Measurements from ENCODE around the gene PRR16. TPM values are rescaled to one million over a fixed set of nuclear protein-coding genes. Genes with fewer than 3 reads are reported as not detected.

PRR16 gene
- total RNA-seq, 4 donors from 2014 or later, result 2.7 to 7.0 (median 3.7) TPM

DNA sequence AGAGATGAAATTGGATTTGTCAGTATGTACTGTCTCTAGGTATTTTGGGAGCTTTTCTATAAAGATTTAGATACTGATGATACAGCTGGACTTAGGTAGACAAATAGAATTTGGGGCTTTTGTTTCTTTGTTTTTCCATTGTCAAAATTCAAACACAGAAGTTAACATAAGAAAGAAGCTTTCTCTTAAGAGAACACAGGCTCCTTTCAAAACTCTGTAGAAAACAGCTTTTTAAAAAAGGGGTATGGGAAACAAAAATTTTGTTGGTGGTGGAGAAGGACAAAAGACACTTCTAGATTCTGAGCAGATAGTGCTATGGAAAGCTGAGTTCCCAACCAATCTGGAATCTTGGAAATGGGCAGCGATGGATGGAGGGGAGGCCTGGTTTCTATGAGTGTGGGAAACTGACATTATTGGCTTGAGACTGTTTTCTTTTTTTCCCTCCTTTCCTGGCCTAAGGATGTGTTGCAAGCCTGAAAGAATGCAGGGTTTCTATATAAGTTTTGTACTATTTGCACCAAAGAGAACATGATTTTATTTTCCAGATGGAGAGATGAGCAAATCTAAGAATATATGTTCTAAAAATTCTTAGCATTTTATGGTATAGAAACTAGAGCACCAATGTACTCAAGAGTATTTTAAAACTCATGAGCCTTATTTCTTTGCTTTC, 240.0 kb downstream of the PRR16 start:
- Histone ChIP-seq H3K4me3 (no peak overlapping the region), H3K9me3 (no peaks in the 10 kb centered on the region), H3K27me3 (no peaks in the 10 kb centered on the region), H3K4me1 (no peaks in the 10 kb centered on the region), H3K36me3 (no peaks in the 10 kb centered on the region), H3K27ac (no peak overlapping the region)
- TF ChIP-seq POLR2A (IDR thresholded peaks at IDR 0.05), result no peak
- no peak for TF ChIP-seq EP300 (IDR thresholded peaks at IDR 0.05)
- TF ChIP-seq, protein P1, sequence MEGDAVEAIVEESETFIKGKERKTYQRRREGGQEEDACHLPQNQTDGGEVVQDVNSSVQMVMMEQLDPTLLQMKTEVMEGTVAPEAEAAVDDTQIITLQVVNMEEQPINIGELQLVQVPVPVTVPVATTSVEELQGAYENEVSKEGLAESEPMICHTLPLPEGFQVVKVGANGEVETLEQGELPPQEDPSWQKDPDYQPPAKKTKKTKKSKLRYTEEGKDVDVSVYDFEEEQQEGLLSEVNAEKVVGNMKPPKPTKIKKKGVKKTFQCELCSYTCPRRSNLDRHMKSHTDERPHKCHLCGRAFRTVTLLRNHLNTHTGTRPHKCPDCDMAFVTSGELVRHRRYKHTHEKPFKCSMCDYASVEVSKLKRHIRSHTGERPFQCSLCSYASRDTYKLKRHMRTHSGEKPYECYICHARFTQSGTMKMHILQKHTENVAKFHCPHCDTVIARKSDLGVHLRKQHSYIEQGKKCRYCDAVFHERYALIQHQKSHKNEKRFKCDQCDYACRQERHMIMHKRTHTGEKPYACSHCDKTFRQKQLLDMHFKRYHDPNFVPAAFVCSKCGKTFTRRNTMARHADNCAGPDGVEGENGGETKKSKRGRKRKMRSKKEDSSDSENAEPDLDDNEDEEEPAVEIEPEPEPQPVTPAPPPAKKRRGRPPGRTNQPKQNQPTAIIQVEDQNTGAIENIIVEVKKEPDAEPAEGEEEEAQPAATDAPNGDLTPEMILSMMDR (IDR thresholded peaks at IDR 0.05), result no peak
- TF ChIP-seq POLR2AphosphoS5 (IDR thresholded peaks at IDR 0.05), result no peak
- 33 to 65% methylated on average over 1 of the region's 1 CpG for WGBS, 2 donors (ENCODE audit: low coverage in 1 of 2)
- no peak for ATAC-seq

DNA sequence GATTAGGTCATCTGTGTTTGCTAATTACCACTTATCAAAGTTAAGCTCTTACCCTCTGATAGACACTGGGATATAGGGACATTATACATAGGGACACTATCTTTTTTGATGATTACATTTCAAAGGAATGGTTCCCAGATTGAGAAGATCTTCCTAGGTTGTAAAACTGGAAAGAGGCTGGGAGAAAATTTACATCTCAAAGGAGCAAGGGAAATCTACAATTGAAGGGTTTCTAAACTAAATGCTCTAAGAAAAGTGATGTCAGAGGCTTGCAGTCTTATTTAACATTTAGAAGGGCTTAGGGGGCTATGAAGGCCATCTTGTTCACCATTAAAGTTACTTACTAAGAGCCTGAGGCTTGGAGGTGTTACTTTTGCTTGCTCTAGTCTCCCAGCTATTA, 242.8 kb downstream of the PRR16 start:
- no peak for TF ChIP-seq POLR2AphosphoS5 (IDR thresholded peaks at IDR 0.05)
- TF ChIP-seq, protein P1 (IDR thresholded peaks at IDR 0.05), result no peak
- no peaks in the 10 kb centered on the region for H3K4me1 ChIP-seq
- H3K27me3 ChIP-seq, result no peaks in the 10 kb centered on the region

DNA sequence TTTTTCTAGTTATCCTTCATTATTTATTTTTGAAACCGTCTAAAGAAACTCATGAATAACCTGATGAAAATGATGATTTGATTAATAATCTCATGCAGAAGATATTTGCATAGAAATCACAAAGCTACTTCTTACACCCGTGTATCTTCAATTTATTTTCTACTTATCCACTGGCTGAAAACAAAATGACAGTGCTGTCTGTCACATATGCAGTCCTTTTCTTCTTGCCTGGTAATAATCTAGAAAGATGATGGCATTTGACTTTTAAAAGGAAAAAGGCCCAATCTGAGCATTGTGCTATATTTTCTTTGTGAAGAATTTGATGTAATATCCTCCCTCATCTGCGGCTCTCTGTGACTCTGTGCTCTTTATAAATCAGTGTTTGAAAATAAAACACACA, 253.3 kb downstream of the PRR16 start:
- H3K27me3 ChIP-seq, result no peaks in the 10 kb centered on the region
- H3K4me1 ChIP-seq, result no peaks in the 10 kb centered on the region
- WGBS, 2 donors (ENCODE audit: low coverage in 1 of 2), result 73 to 78% methylated on average over 3 of the region's 3 CpGs
- H3K9me3 ChIP-seq, result no peaks in the 10 kb centered on the region
- H3K4me3 ChIP-seq, result no peak overlapping the region
- no peak for ATAC-seq
- TF ChIP-seq POLR2AphosphoS5 (IDR thresholded peaks at IDR 0.05), result no peak
- no peak for TF ChIP-seq EP300 (IDR thresholded peaks at IDR 0.05)
- TF ChIP-seq POLR2A (IDR thresholded peaks at IDR 0.05), result no peak
- TF ChIP-seq, protein P1 (IDR thresholded peaks at IDR 0.05), result no peak
- H3K36me3 ChIP-seq, result no peaks in the 10 kb centered on the region
- H3K27ac ChIP-seq, result no peak overlapping the region

More for the DNA sequence above, 242.8 kb downstream of the PRR16 start:
- Histone ChIP-seq H3K9me3 (no peaks in the 10 kb centered on the region), H3K36me3 (no peaks in the 10 kb centered on the region), H3K27ac (no peak overlapping the region), H3K4me3 (no peak overlapping the region)
- ATAC-seq, result no peak

DNA sequence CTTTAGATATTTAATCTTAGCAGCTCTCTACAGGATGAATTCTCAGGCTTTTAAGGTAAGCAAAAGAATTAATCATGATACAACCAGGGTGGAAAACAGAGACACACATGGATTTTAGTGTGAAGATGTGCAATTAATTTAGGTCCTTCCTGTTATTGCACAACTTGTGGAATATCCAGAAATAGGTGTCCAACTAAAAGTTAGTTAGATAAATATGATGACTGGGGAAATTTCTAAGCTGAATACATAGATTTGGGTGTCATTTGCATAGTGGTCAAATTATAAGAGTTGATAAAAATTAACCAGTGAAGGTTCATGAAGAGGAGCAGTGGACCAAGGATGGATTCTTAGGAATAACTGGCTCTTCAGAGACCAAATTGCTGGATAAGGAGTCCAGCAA, 266.1 kb downstream of the PRR16 start:
- H3K27ac ChIP-seq, result no peak overlapping the region
- no peak for TF ChIP-seq POLR2A (IDR thresholded peaks at IDR 0.05)
- TF ChIP-seq EP300 (IDR thresholded peaks at IDR 0.05), result no peak
- no peak for TF ChIP-seq POLR2AphosphoS5 (IDR thresholded peaks at IDR 0.05)
- TF ChIP-seq, protein P1 (IDR thresholded peaks at IDR 0.05), result no peak
- no peaks in the 10 kb centered on the region for H3K36me3 ChIP-seq
- no peak overlapping the region for H3K4me3 ChIP-seq
- no peak for ATAC-seq
- H3K4me1 ChIP-seq, result no peaks in the 10 kb centered on the region
- H3K27me3 ChIP-seq, result no peaks in the 10 kb centered on the region
- no peaks in the 10 kb centered on the region for H3K9me3 ChIP-seq

DNA sequence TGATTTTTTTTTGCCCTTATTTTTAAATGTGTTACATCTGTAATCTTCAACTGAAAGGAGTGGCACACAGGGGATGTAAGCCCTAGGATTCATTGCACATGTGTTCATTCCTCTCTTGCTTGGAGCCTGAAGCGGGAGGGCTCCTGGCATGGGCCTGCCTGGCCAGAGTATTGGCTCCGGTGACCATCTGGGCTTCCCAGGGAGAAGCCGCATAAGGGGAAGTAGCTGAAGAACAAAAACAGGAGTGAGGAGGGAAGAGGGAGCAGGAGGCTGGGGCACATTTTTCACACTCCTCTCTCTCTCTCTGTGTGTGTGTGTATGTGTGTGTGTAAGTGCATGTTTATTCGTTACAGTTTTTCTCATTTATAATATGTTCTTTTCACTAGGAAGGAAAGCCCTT, 269.9 kb downstream of the PRR16 start:
- Histone ChIP-seq H3K4me1 (no peaks in the 10 kb centered on the region), H3K9me3 (no peaks in the 10 kb centered on the region), H3K27ac (no peak overlapping the region), H3K36me3 (no peaks in the 10 kb centered on the region), H3K4me3 (no peak overlapping the region), H3K27me3 (no peaks in the 10 kb centered on the region)
- no peak for ATAC-seq
- TF ChIP-seq POLR2A (IDR thresholded peaks at IDR 0.05) (no peak), POLR2AphosphoS5 (IDR thresholded peaks at IDR 0.05) (no peak), EP300 (IDR thresholded peaks at IDR 0.05) (no peak)
- TF ChIP-seq, protein P1 (IDR thresholded peaks at IDR 0.05), result no peak
- 20 to 53% methylated on average over 1 to 3 of the region's 4 CpGs for WGBS, 2 donors (ENCODE audit: low coverage in 1 of 2)
